ENCODE data around the gene VDR.

DNA sequence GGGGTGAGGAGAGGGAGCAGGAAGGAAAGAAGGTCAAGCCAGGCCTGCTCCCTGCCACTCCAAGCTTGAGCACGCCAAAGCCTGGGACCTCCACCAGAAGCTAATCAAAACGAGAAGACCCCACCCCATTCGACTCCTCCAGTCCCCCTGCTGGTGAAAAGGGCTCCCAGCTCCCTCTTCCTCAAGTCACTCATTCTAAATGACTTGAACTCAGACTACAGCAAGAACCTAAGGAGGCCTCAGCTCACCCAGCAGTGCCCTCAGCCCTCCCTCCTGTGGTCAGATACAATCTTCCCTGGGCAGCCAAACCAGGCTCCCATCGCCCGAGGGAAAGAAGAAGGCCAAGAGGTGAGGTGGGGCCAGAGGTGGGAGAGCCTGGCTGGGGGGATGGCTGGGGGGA, 102.5 kb downstream of the VDR start:
- TF ChIP-seq CTCF (IDR thresholded peaks at IDR 0.05) (peak in 1 of 2 donors; percentile 31), EP300 (IDR thresholded peaks at IDR 0.05) (no peak)

All from suprapubic skin (tissue), 3 donors.